ENCODE measurements around the gene BANP.

Gene BANP

DNA sequence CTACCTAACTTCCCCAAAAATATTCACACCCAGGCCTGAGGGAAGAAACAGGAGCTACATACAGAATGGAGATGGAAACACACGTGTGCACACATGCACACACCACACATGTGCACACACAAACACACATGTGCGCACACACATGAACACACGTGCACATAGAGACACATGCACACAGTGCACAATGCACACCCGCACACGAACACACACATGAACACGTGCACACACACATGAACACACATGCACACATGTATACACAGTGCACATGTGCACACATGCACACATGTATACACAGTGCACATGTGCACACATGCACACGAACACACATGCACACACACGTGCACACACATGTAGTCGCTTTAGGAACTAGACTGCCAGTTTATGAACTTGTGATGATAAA, 33.7 kb upstream of the BANP start:
- TF ChIP-seq, protein P1, sequence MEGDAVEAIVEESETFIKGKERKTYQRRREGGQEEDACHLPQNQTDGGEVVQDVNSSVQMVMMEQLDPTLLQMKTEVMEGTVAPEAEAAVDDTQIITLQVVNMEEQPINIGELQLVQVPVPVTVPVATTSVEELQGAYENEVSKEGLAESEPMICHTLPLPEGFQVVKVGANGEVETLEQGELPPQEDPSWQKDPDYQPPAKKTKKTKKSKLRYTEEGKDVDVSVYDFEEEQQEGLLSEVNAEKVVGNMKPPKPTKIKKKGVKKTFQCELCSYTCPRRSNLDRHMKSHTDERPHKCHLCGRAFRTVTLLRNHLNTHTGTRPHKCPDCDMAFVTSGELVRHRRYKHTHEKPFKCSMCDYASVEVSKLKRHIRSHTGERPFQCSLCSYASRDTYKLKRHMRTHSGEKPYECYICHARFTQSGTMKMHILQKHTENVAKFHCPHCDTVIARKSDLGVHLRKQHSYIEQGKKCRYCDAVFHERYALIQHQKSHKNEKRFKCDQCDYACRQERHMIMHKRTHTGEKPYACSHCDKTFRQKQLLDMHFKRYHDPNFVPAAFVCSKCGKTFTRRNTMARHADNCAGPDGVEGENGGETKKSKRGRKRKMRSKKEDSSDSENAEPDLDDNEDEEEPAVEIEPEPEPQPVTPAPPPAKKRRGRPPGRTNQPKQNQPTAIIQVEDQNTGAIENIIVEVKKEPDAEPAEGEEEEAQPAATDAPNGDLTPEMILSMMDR (IDR thresholded peaks at IDR 0.05; ENCODE audit: borderline replicate concordance, control extremely low read depth, extremely low read depth, insufficient read depth, missing control alignments), result no peak
- in situ Hi-C loops (cut with MboI; ENCODE audit: low sequenced_read_pairs, unreplicated experiment), result no loop called here
- no peak for DNase-seq (ENCODE audit: low spot score)

GRCh38 chr16:87918338-87918737, 32.9 kb upstream of the BANP start:
- TF ChIP-seq, protein P1 (IDR thresholded peaks at IDR 0.05; ENCODE audit: borderline replicate concordance, control extremely low read depth, extremely low read depth, insufficient read depth, missing control alignments), result no peak
- no peak for DNase-seq (ENCODE audit: low spot score)
- in situ Hi-C loops (cut with MboI; ENCODE audit: low sequenced_read_pairs, unreplicated experiment), result no loop called here

DNA sequence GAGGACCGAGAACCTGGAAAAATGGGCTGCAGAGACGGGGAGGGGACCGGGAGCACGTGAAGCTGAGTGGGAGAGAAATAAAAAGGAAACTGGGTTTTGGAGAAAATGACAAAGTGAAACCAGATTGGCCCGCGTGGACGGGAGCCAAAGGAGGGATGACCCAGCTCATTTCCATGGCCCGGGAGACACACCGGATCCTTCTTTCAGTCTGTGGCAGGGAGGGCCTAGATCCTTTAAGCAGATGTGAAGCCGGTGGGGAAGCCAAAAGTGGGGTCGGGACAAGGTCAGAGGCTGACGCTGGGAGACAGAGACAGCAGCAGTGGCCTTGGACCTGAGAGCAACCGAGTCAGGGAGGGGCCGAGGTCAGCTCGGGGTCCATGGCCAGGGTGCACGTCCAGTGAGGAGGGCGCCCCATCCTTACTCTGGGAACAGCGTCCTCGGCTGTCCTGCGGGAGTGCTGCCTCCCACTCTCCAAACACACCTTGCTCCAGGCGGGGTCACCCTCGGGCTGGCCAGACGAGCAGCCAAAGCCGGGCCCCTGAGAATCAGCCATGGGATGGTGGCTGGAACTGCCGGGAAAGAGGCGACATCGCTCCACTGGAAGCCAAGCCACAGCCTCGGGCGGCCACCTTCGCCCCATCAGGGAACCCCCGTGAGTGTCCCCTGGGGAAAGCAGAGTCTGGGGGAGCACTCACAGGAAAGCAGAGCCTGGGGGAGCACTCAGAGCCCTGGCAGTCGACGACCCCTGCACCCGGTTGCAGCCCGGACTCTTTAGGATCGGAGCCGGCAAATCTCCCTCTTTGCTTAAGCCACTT, 32.2 kb upstream of the BANP start:
- no peak for DNase-seq (ENCODE audit: low spot score)
- in situ Hi-C loops (cut with MboI; ENCODE audit: low sequenced_read_pairs, unreplicated experiment), result no loop called here
- TF ChIP-seq, protein P1 (IDR thresholded peaks at IDR 0.05; ENCODE audit: borderline replicate concordance, control extremely low read depth, extremely low read depth, insufficient read depth, missing control alignments), result no peak

DNA sequence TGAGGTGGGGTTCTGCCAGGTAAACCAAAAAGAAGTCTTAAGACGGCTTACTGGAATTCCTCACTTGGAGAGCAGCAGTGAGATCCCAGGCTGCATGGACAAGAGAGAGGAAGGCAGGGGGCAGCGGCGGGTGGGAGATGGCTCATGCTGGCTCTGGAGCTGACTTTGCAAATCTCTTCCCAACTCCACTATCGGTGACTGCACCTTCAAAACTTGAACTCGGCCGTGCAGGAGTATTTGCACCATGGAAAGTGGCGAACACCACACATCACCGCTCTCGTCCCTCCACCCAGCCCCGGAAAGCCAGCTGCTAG, 31.6 kb upstream of the BANP start:
- in situ Hi-C loops (cut with MboI; ENCODE audit: low sequenced_read_pairs, unreplicated experiment), result no loop called here
- TF ChIP-seq, protein P1 (IDR thresholded peaks at IDR 0.05; ENCODE audit: borderline replicate concordance, control extremely low read depth, extremely low read depth, insufficient read depth, missing control alignments), result no peak
- DNase-seq (ENCODE audit: low spot score), result no peak

GRCh38 chr16:87921236-87921773, 29.9 kb upstream of the BANP start:
- in situ Hi-C loops (cut with MboI; ENCODE audit: low sequenced_read_pairs, unreplicated experiment), result no loop called here
- no peak for DNase-seq (ENCODE audit: low spot score)

GRCh38 chr16:87922250-87922871, 28.9 kb upstream of the BANP start:
- DNase-seq (ENCODE audit: low spot score), result no peak
- in situ Hi-C loops (cut with MboI; ENCODE audit: low sequenced_read_pairs, unreplicated experiment), result no loop called here
- TF ChIP-seq, protein P1 (IDR thresholded peaks at IDR 0.05; ENCODE audit: borderline replicate concordance, control extremely low read depth, extremely low read depth, insufficient read depth, missing control alignments), result no peak

More at GRCh38 chr16:87921236-87921773, 29.9 kb upstream of the BANP start:
- TF ChIP-seq, protein P1 (IDR thresholded peaks at IDR 0.05; ENCODE audit: borderline replicate concordance, control extremely low read depth, extremely low read depth, insufficient read depth, missing control alignments), result no peak
